ENCODE measurements around the gene POU2F1.

DNA sequence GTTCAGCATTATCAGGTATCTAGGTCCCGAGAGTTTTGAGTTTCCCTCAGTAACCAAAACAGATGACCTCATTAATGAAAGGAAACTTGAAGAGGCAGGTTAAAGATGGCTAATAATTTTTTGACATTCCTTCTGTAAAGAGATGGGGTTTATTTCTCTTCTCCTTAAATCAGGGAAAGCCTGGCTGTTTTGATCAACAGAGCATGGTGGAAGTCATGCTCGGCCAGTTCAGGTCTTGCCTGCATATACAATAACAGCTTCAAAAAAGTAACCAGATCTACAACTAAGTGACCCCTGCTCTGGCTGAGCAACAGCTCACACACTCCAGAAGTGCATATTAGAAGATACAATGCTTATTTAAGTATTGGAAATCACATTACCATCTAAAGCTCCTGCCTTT lies 36.6 kb upstream of the POU2F1 start:
- TF ChIP-seq EZH2 (IDR thresholded peaks at IDR 0.05) (no peak), POLR2AphosphoS5 (IDR thresholded peaks at IDR 0.05; ENCODE audit: borderline replicate concordance, low read depth, low read length) (no peak), FOXP2 (optimal IDR thresholded peaks at IDR 0.05; ENCODE audit: control extremely low read depth, extremely low read length, insufficient read depth) (no peak)

Data from SK-N-MC (cell line).